Measurements from ENCODE around the gene MYO10. TPM values are rescaled to one million over a fixed set of nuclear protein-coding genes. Genes with fewer than 3 reads are reported as not detected.

MYO10 gene
- total RNA-seq, 4 donors from 2014 or later = 3.4 to 28.7 (median 13.4) TPM

- no peaks in the 10 kb centered on the region for H3K27me3 ChIP-seq
- no peaks in the 10 kb centered on the region for H3K9me3 ChIP-seq
- peaks cover 0 to 6% of the 10 kb centered on the region in 2 donors for H3K4me1 ChIP-seq
- no peak for ATAC-seq
- no peak overlapping the region for H3K4me3 ChIP-seq
- peak overlapping the region in 3 of 4 donors; percentile 3 to 39 (median 34) for H3K27ac ChIP-seq
- TF ChIP-seq POLR2A (IDR thresholded peaks at IDR 0.05) (no peak), CTCF (IDR thresholded peaks at IDR 0.05 in 4 of 5, conservative IDR thresholded peaks at IDR 0.05 in 1 of 5) (no peak)
- no peaks in the 10 kb centered on the region for H3K36me3 ChIP-seq
- DNase-seq = no peak
- in situ Hi-C loops (cut with MboI; ENCODE audit: low sequenced_read_pairs in 4 of 4) = loop anchor here (5.0 to 25.0 kb wide), 5 partner anchors 305 to 395 kb away; partner anchors contain the start of gene ZNF622 (in 2 of the 4)
- intact Hi-C loops (cut with DNase I; ENCODE audit: low total_unique reads) = loop anchor here (1.0 to 5.0 kb wide), 3 partner anchors 210 to 398 kb away; no protein-coding TSS in a partner anchor
Measured at GRCh38 chr5:16791904-16792597, 144.0 kb downstream of the MYO10 start.

- H3K4me1 ChIP-seq = peaks cover 0 to 6% of the 10 kb centered on the region in 2 donors
- ATAC-seq (peak; percentile 64 to 83), DNase-seq (no peak)
- H3K36me3 ChIP-seq = no peaks in the 10 kb centered on the region
- TF ChIP-seq POLR2A (IDR thresholded peaks at IDR 0.05) (no peak), CTCF (IDR thresholded peaks at IDR 0.05 in 4 of 5, conservative IDR thresholded peaks at IDR 0.05 in 1 of 5) (peak; percentile 77 to 83 (median 79))
- intact Hi-C loops (cut with DNase I; ENCODE audit: low total_unique reads) = loop anchor here (1.0 to 5.0 kb wide), 3 partner anchors 211 to 399 kb away; no protein-coding TSS in a partner anchor
- H3K27me3 ChIP-seq = no peaks in the 10 kb centered on the region
- H3K4me3 ChIP-seq = peak overlapping the region; percentile 28 to 37 (median 32)
- no peaks in the 10 kb centered on the region for H3K9me3 ChIP-seq
- peak overlapping the region in 2 of 4 donors; percentile 3 to 39 for H3K27ac ChIP-seq
- in situ Hi-C loops (cut with MboI; ENCODE audit: low sequenced_read_pairs in 4 of 4) = loop anchor here (5.0 to 25.0 kb wide), 5 partner anchors 304 to 396 kb away; partner anchors contain the start of gene ZNF622 (in 2 of the 4)
Measured at GRCh38 chr5:16791036-16791705, 144.9 kb downstream of the MYO10 start.

GRCh38 chr5:16788957-16789356 is 147.1 kb downstream of the MYO10 start:
- Histone ChIP-seq H3K27me3 (no peaks in the 10 kb centered on the region), H3K4me3 (no peak overlapping the region), H3K36me3 (no peaks in the 10 kb centered on the region), H3K9me3 (no peaks in the 10 kb centered on the region), H3K4me1 (peaks cover 11 to 22% of the 10 kb centered on the region in 2 donors), H3K27ac (no peak overlapping the region)
- intact Hi-C loops (cut with DNase I; ENCODE audit: low total_unique reads) (loop anchor here (5.0 kb wide), 1 partner anchor 148 kb away; the partner anchor contains the start of gene MYO10), in situ Hi-C loops (cut with MboI; ENCODE audit: low sequenced_read_pairs in 4 of 4) (loop anchor here in 3 of 4 donors (5.0 to 25.0 kb wide), 3 partner anchors 302 to 398 kb away; partner anchors contain the start of gene ZNF622 (in 2 of the 3))
- TF ChIP-seq CTCF (IDR thresholded peaks at IDR 0.05 in 4 of 5, conservative IDR thresholded peaks at IDR 0.05 in 1 of 5) (no peak), POLR2A (IDR thresholded peaks at IDR 0.05) (no peak)
- no peak for DNase-seq
- ATAC-seq = no peak

- Histone ChIP-seq H3K9me3 (no peaks in the 10 kb centered on the region), H3K27ac (no peak overlapping the region), H3K27me3 (no peaks in the 10 kb centered on the region), H3K4me3 (no peak overlapping the region), H3K4me1 (peaks cover 13 to 25% of the 10 kb centered on the region in 2 donors), H3K36me3 (no peaks in the 10 kb centered on the region)
- in situ Hi-C loops (cut with MboI; ENCODE audit: low sequenced_read_pairs in 4 of 4) (loop anchor here in 3 of 4 donors (5.0 to 25.0 kb wide), 3 partner anchors 300 to 400 kb away; partner anchors contain the start of gene ZNF622 (in 2 of the 3)), intact Hi-C loops (cut with DNase I; ENCODE audit: low total_unique reads) (loop anchor here (5.0 kb wide), 1 partner anchor 150 kb away; the partner anchor contains the start of gene MYO10)
- DNase-seq = no peak
- TF ChIP-seq CTCF (IDR thresholded peaks at IDR 0.05 in 4 of 5, conservative IDR thresholded peaks at IDR 0.05 in 1 of 5) (no peak), POLR2A (IDR thresholded peaks at IDR 0.05) (no peak)
- ATAC-seq = no peak
Measured at GRCh38 chr5:16787278-16787677, 148.8 kb downstream of the MYO10 start.
